Activated CD4-positive, alpha-beta T cell treated with anti-CD3 and anti-CD28 coated beads for 1 hour (primary cell): ENCODE measurements around the gene EDC3.
"Not testable (repeated sequence)": the region's sequence is repeated elsewhere in the genome, so short reads cannot be mapped to it uniquely, and the experiment has no call there.

Experiments
- DNase-seq: peaks from one replicate; pipeline ENCODE4 v3.0.0-alpha.2; 2020

Gene EDC3

GRCh38 chr15:74646480-74646879 is 49.3 kb downstream of the EDC3 start:
- no peak for DNase-seq

- DNase-seq, result no peak
These were observed 52.1 kb downstream of the EDC3 start for GRCh38 chr15:74643665-74644204.

GRCh38 chr15:74642734-74643664 is 52.8 kb downstream of the EDC3 start:
- DNase-seq, result no peak

- no peak for DNase-seq
These were observed 53.5 kb downstream of the EDC3 start for GRCh38 chr15:74642348-74642733.

- DNase-seq, result no peak
These were observed 54.7 kb downstream of the EDC3 start for GRCh38 chr15:74641151-74641550.

GRCh38 chr15:74636984-74637383 is 58.8 kb downstream of the EDC3 start:
- no peak for DNase-seq

GRCh38 chr15:74635228-74635627 is 60.6 kb downstream of the EDC3 start:
- peak; percentile 67 for DNase-seq

- no peak for DNase-seq
These were observed 62.0 kb downstream of the EDC3 start for GRCh38 chr15:74633781-74634180.

GRCh38 chr15:74632601-74633000 is 63.2 kb downstream of the EDC3 start:
- no peak for DNase-seq

- DNase-seq, result peak; percentile 28
These were observed 63.8 kb downstream of the EDC3 start for GRCh38 chr15:74631935-74632560.

- DNase-seq, result no peak
These were observed 64.4 kb downstream of the EDC3 start for GRCh38 chr15:74631408-74631807.

- no peak for DNase-seq
These were observed 64.8 kb downstream of the EDC3 start for GRCh38 chr15:74631087-74631385.

- no peak for DNase-seq
These were observed 65.3 kb downstream of the EDC3 start for GRCh38 chr15:74630284-74631086.

GRCh38 chr15:74629696-74630095 is 66.1 kb downstream of the EDC3 start:
- not testable (repeated sequence) for DNase-seq

GRCh38 chr15:74628949-74629348 is 66.9 kb downstream of the EDC3 start:
- no peak for DNase-seq

GRCh38 chr15:74628199-74628598 is 67.6 kb downstream of the EDC3 start:
- DNase-seq, result no peak

GRCh38 chr15:74627766-74628165 is 68.1 kb downstream of the EDC3 start:
- no peak for DNase-seq

- DNase-seq, result no peak
These were observed 68.8 kb downstream of the EDC3 start for GRCh38 chr15:74626752-74627692.

GRCh38 chr15:74626336-74626735 is 69.5 kb downstream of the EDC3 start:
- no peak for DNase-seq

- no peak for DNase-seq
These were observed 70.1 kb downstream of the EDC3 start for GRCh38 chr15:74625693-74626092.

- no peak for DNase-seq
These were observed 71.7 kb downstream of the EDC3 start for GRCh38 chr15:74624020-74624602.

- DNase-seq, result no peak
These were observed 73.1 kb downstream of the EDC3 start for GRCh38 chr15:74622758-74623157.
